CD4-positive, alpha-beta T cell treated with Interleukin-15 for 4 hours (primary cell): ENCODE data around the gene ARAF.

Source experiments
- DNase-seq: peaks from one replicate; pipeline ENCODE4 v3.0.0-alpha.2; 2020; ENCODE audit warnings: low spot score

Gene ARAF

DNA sequence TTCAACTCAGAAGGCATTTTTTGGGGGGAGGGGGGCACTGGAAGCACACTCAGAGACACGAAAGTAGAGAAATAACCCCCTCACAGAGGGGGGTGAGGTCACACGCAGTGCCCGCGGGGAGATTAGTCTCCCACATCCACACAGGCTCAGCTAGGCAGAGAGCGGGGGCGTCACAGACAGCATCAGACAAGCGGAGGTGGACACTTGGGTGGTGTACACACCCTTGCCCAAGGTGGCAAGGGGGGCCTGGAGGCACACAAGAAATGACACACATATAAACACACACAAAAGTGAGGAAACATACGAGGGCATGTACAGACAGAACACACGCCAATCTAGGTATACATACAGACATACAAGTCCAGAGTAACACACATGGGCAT lies 59.3 kb downstream of the ARAF start:
- no peak for DNase-seq
